ENCODE results near the gene MLLT3. TPM values are rescaled to one million over a fixed set of nuclear protein-coding genes. Genes with fewer than 3 reads are reported as not detected.

MLLT3 gene
- total RNA-seq, 1 donor, result 17.4 TPM

GRCh38 chr9:20384642-20385041 lies 237.7 kb downstream of the MLLT3 start:
- H3K27ac ChIP-seq (ENCODE audit: low read depth, low read length), result no peak overlapping the region
- H3K4me3 ChIP-seq (ENCODE audit: insufficient read depth, low read length), result no peak overlapping the region
- no peak for TF ChIP-seq CTCF (IDR thresholded peaks at IDR 0.05; ENCODE audit: extremely low read depth, low read depth, low read length)
- DNase-seq (ENCODE audit: insufficient read length, low spot score, missing footprints), result no peak
- H3K36me3 ChIP-seq (ENCODE audit: insufficient read depth, low read length), result no peaks in the 10 kb centered on the region
- H2AFZ ChIP-seq (ENCODE audit: low read length), result no peak overlapping the region
- H3K4me1 ChIP-seq (ENCODE audit: insufficient read depth, low read length), result no peaks in the 10 kb centered on the region
- H3K27me3 ChIP-seq (ENCODE audit: insufficient read depth, low read length), result no peaks in the 10 kb centered on the region
- H3K4me2 ChIP-seq (ENCODE audit: insufficient read depth, low read length), result no peak overlapping the region
- no peaks in the 10 kb centered on the region for H3K79me2 ChIP-seq (ENCODE audit: insufficient read depth, low read length)
- no peaks in the 10 kb centered on the region for H4K20me1 ChIP-seq (ENCODE audit: insufficient read depth, low read length)
- H3K9me3 ChIP-seq (ENCODE audit: low read depth, low read length), result no peaks in the 10 kb centered on the region

- Histone ChIP-seq H4K20me1 (ENCODE audit: insufficient read depth, low read length) (no peaks in the 10 kb centered on the region), H3K4me3 (ENCODE audit: insufficient read depth, low read length) (no peak overlapping the region), H3K4me1 (ENCODE audit: insufficient read depth, low read length) (no peaks in the 10 kb centered on the region), H3K79me2 (ENCODE audit: insufficient read depth, low read length) (no peaks in the 10 kb centered on the region), H3K4me2 (ENCODE audit: insufficient read depth, low read length) (no peak overlapping the region), H3K36me3 (ENCODE audit: insufficient read depth, low read length) (no peaks in the 10 kb centered on the region), H3K27ac (ENCODE audit: low read depth, low read length) (no peak overlapping the region), H2AFZ (ENCODE audit: low read length) (peak overlapping the region; percentile 57), H3K9me3 (ENCODE audit: low read depth, low read length) (no peaks in the 10 kb centered on the region), H3K27me3 (ENCODE audit: insufficient read depth, low read length) (no peaks in the 10 kb centered on the region)
- DNase-seq (ENCODE audit: insufficient read length, low spot score, missing footprints), result no peak
- TF ChIP-seq CTCF (IDR thresholded peaks at IDR 0.05; ENCODE audit: extremely low read depth, low read depth, low read length), result no peak
These were observed 239.7 kb downstream of the MLLT3 start for GRCh38 chr9:20382460-20383071.

- Histone ChIP-seq H2AFZ (ENCODE audit: low read length) (no peak overlapping the region), H3K4me3 (ENCODE audit: insufficient read depth, low read length) (no peak overlapping the region), H3K9me3 (ENCODE audit: low read depth, low read length) (no peaks in the 10 kb centered on the region), H3K36me3 (ENCODE audit: insufficient read depth, low read length) (no peaks in the 10 kb centered on the region), H3K27me3 (ENCODE audit: insufficient read depth, low read length) (no peaks in the 10 kb centered on the region), H3K27ac (ENCODE audit: low read depth, low read length) (no peak overlapping the region), H3K4me1 (ENCODE audit: insufficient read depth, low read length) (no peaks in the 10 kb centered on the region), H3K4me2 (ENCODE audit: insufficient read depth, low read length) (no peak overlapping the region), H3K79me2 (ENCODE audit: insufficient read depth, low read length) (no peaks in the 10 kb centered on the region), H4K20me1 (ENCODE audit: insufficient read depth, low read length) (no peaks in the 10 kb centered on the region)
- DNase-seq (ENCODE audit: insufficient read length, low spot score, missing footprints), result no peak
- TF ChIP-seq CTCF (IDR thresholded peaks at IDR 0.05; ENCODE audit: extremely low read depth, low read depth, low read length), result no peak
These were observed 241.8 kb downstream of the MLLT3 start for GRCh38 chr9:20380546-20380945.

- Histone ChIP-seq H3K27me3 (ENCODE audit: insufficient read depth, low read length) (no peaks in the 10 kb centered on the region), H3K4me2 (ENCODE audit: insufficient read depth, low read length) (no peak overlapping the region), H4K20me1 (ENCODE audit: insufficient read depth, low read length) (no peaks in the 10 kb centered on the region), H3K79me2 (ENCODE audit: insufficient read depth, low read length) (no peaks in the 10 kb centered on the region), H2AFZ (ENCODE audit: low read length) (no peak overlapping the region), H3K36me3 (ENCODE audit: insufficient read depth, low read length) (no peaks in the 10 kb centered on the region), H3K4me1 (ENCODE audit: insufficient read depth, low read length) (no peaks in the 10 kb centered on the region), H3K27ac (ENCODE audit: low read depth, low read length) (no peak overlapping the region), H3K9me3 (ENCODE audit: low read depth, low read length) (no peaks in the 10 kb centered on the region), H3K4me3 (ENCODE audit: insufficient read depth, low read length) (no peak overlapping the region)
- peak; percentile 4 for DNase-seq (ENCODE audit: insufficient read length, low spot score, missing footprints)
- TF ChIP-seq CTCF (IDR thresholded peaks at IDR 0.05; ENCODE audit: extremely low read depth, low read depth, low read length), result no peak
These were observed 242.5 kb downstream of the MLLT3 start for GRCh38 chr9:20379804-20380225.

Data from osteoblast (primary cell).